ENCODE results near the gene BACE1. TPM values are rescaled to one million over a fixed set of nuclear protein-coding genes. Genes with fewer than 3 reads are reported as not detected.

The BACE1 gene
- total RNA-seq, 1 experiment from 2014 or later, result 10.2 TPM

GRCh38 chr11:117298195-117298594 is 17.9 kb downstream of the BACE1 start:
- Histone ChIP-seq H3K23me2 (ENCODE audit: insufficient read length, low read depth, low read length, poor library complexity, severe bottlenecking) (no peaks in the 10 kb centered on the region), H2AFZ (ENCODE audit: low read length) (no peak overlapping the region), H3K9ac (ENCODE audit: extremely low read depth, insufficient read length, low read length) (no peak overlapping the region), H2BK15ac (ENCODE audit: low read depth, low read length) (no peak overlapping the region), H3K18ac (ENCODE audit: insufficient read length, low read depth, low read length) (no peak overlapping the region), H2BK12ac (ENCODE audit: insufficient read length, low read depth, low read length) (no peak overlapping the region), H4K20me1 (ENCODE audit: control insufficient read depth, insufficient read depth, insufficient read length) (no peaks in the 10 kb centered on the region), H3K56ac (ENCODE audit: insufficient read length, low read depth, low read length) (no peak overlapping the region), H2BK20ac (ENCODE audit: low read depth, low read length, poor library complexity, severe bottlenecking) (no peak overlapping the region), H3K27me3 (ENCODE audit: insufficient read depth, low read length) (no peaks in the 10 kb centered on the region), H3K4me2 (ENCODE audit: insufficient read depth, insufficient read length, low read length) (no peak overlapping the region), H4K91ac (ENCODE audit: insufficient read length, low read depth, low read length) (no peak overlapping the region), H2BK120ac (ENCODE audit: low read depth, low read length, poor library complexity, severe bottlenecking) (no peak overlapping the region), H3K4me1 (ENCODE audit: insufficient read depth, low read length) (peaks cover 4% of the 10 kb centered on the region; the same call in 1 of the 2 replicates), H3K23ac (ENCODE audit: insufficient read length, low read depth, low read length) (no peak overlapping the region), H3K14ac (ENCODE audit: insufficient read depth, low read length) (no peak overlapping the region), H3K27ac (ENCODE audit: insufficient read length, low read depth, low read length) (no peak overlapping the region), H2AK5ac (ENCODE audit: insufficient read length, low read length) (no peak overlapping the region), H2BK5ac (ENCODE audit: insufficient read length, low read length) (no peak overlapping the region), H3K79me1 (ENCODE audit: insufficient read depth, low read depth, low read length, poor library complexity, severe bottlenecking) (no peaks in the 10 kb centered on the region), H4K8ac (replicated peaks; ENCODE audit: insufficient read length, low read depth, low read length) (no peak overlapping the region), H3K4ac (ENCODE audit: low read depth, low read length) (no peak overlapping the region), H3K79me2 (ENCODE audit: insufficient read depth, low read length) (no peaks in the 10 kb centered on the region), H3T11ph (ENCODE audit: low read length) (no peak overlapping the region), H4K5ac (ENCODE audit: insufficient read length, low read depth, low read length) (no peak overlapping the region), H3K9me3 (ENCODE audit: control insufficient read depth, low read depth, low read length) (no peaks in the 10 kb centered on the region)
- no CpG with 5 or more reads among the region's 8 CpGs for WGBS (ENCODE audit: extremely low coverage, insufficient read length, low lambda C conversion rate)
- no peaks in the 10 kb centered on the region; the same call in 1 of the 2 replicates for H3K27me3 Mint-ChIP-seq (ENCODE audit: low read depth)
- DNase-seq, result no peak
- no peak for TF ChIP-seq CTCF (conservative IDR thresholded peaks at IDR 0.05)
- H3K36me3 Mint-ChIP-seq (ENCODE audit: insufficient read depth in 1 of 3, low read depth in 3 of 3), result peaks cover 0 to 8% (median 6%) of the 10 kb centered on the region in 3 experiments; a peak in 4 of 7 replicates
- peaks cover 23 to 24% of the 10 kb centered on the region in 2 experiments for H3K4me1 Mint-ChIP-seq
- H3K9me3 Mint-ChIP-seq, result no peaks in the 10 kb centered on the region
- H3K4me3 Mint-ChIP-seq, result no peak overlapping the region
- H3K27ac Mint-ChIP-seq, result no peak overlapping the region
